HG02885 (cell line): ENCODE measurements around the gene ATP11A.

Source experiments
- ATAC-seq: cut with Tn5 transposase; IDR thresholded peaks from one replicate; pipeline ENCODE4 v1.9.1; 2021; ENCODE audit warnings: mild to moderate bottlenecking; ENCODE audit not compliant: unreplicated experiment, poor library complexity

The ATP11A gene

DNA sequence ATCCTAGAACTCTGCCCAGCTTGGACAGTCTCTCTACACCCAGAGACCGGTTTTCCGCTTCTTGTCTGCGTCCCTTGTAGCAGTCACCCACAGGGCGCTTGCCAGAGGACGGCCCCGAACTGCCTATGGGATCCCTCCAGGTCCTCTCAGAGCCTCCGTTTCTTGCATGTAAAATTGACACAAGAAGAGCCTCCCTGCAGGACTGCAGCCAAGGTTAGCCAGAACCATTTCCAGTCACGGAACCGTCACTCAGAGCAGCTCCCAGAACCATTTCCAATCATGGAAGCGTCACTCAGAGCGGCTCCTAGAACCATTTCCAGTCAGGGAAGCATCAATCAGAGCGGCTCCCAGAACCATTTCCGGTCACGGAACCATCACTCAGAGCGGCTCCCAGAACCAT, 65.5 kb downstream of the ATP11A start:
- ATAC-seq: no peak

DNA sequence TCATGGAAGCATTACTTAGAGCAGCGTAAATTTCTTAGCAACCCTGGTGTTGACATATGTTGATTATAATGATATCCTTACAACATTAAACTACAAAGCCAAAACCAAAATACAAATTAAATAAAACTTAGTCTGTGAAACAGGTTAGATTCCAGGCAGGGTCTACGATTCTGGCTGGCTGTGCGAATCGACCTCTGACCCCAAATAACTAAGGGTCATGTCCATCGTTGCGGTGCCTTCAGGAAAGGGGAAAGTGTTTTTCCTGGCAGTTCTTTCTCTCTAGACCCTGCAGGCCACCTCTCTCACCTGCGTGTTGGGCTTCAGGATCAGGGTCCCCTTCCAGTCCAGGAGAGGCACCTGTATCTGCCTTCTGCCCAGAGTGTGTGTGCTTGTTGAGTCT, 66.2 kb downstream of the ATP11A start:
- ATAC-seq: no peak

DNA sequence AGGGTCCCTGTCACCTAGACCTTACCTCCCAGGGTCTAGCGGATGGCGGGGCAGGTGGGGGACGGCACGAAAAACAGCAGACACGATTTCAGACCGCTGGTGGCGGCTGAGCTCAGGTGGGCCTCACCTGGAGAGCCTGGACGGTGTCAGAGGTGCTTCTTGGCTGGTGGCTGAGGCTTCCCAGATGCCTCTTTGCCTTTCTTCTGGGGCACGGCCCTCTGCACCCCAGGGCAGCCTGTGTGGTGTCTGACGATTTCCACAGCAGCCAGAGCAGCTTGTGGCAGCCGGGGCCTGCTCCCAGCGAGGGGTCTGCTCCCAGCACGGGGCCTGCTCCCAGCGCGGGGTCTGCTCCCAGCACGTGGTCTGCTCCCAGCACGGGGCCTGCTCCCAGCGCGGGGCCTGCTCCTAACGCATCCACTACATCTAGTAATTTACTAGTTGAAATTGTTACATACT, 66.7 kb downstream of the ATP11A start:
- no peak for ATAC-seq

GRCh38 chr13:112756967-112757758, 67.3 kb downstream of the ATP11A start:
- ATAC-seq: no peak

DNA sequence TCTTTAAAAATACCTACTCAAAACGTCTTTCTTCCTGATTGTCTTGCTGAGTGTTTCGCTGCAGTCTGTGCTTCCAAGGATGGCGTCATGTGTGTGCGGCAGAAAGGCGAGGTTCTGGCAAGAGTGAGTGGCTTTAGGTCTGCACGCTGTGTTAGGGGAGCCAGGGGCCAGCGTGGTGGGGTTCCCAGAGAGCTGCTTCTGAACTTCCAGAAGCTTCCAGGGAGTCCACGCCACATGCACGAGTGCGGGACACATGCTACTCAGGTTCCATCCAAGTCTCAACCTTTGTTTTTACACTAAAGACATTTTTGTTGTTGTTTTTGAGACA, 67.9 kb downstream of the ATP11A start:
- ATAC-seq: no peak

- ATAC-seq: no peak
Measured at GRCh38 chr13:112759053-112759452, 69.2 kb downstream of the ATP11A start.

- no peak for ATAC-seq
Measured at GRCh38 chr13:112759827-112760226, 70.0 kb downstream of the ATP11A start.

- no peak for ATAC-seq
Measured at GRCh38 chr13:112760435-112760834, 70.6 kb downstream of the ATP11A start.

GRCh38 chr13:112760931-112761330, 71.1 kb downstream of the ATP11A start:
- no peak for ATAC-seq

GRCh38 chr13:112761701-112762689, 72.2 kb downstream of the ATP11A start:
- ATAC-seq: no peak

GRCh38 chr13:112762690-112763080, 72.8 kb downstream of the ATP11A start:
- no peak for ATAC-seq

- no peak for ATAC-seq
Measured at GRCh38 chr13:112764028-112764427, 74.2 kb downstream of the ATP11A start.

DNA sequence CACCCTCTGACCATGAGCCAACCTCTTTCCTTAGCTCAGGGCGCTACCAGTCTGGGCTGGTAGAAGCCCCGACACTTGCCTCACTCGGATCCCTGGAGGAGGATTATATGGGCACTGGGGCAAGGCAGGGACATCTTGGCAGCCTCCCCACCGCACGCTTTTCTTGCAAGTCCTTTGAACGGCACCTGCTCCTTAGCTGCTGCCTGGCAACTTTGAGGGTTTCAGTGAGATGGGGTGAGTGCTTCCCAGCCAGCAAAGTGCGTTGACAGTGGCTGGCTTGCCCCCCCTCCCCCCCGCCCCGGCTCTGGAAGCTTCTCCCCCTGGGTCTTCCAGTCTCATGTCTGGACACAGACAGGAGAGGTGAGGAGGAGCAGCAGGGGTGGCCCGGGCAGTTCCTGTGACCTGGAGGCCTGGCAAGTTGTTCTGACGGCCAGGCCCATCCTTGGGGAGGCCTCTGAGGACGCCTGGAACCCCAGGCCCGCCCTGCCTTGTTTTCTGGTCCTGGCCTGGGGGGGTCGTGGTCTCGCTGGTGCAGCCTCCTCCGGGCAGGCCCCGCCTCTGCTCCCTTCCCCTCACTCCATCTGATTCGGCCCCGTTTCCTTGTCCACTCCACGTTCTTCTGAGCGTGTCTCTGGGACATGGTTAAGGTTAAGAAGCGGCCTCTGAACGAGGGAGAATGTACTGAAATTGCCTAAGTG, 75.2 kb downstream of the ATP11A start:
- no peak for ATAC-seq

GRCh38 chr13:112765731-112766130, 75.9 kb downstream of the ATP11A start:
- ATAC-seq: no peak

DNA sequence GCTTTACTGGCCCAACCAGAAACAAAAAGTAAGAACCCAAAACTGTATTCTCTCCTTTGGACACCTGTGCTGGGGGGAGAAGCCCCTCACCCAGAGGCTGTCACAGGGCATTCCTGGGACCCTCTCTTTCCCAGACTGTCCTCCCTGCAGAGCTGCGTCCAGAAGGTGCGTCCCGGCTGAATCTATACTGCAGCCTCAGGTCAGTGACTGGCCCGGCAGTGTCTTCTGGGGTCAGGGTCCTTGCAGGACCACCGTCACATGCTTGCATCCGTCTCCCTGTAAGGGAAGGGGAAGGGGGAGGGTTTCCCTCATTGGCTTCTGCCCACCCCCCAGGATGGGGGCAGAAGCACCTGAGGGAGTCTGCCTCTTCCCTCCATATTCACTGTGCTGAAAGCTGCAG, 76.5 kb downstream of the ATP11A start:
- no peak for ATAC-seq

- peak; percentile 91 for ATAC-seq
Measured at GRCh38 chr13:112767506-112768471, 78.0 kb downstream of the ATP11A start.

GRCh38 chr13:112768795-112769481, 79.1 kb downstream of the ATP11A start:
- no peak for ATAC-seq

DNA sequence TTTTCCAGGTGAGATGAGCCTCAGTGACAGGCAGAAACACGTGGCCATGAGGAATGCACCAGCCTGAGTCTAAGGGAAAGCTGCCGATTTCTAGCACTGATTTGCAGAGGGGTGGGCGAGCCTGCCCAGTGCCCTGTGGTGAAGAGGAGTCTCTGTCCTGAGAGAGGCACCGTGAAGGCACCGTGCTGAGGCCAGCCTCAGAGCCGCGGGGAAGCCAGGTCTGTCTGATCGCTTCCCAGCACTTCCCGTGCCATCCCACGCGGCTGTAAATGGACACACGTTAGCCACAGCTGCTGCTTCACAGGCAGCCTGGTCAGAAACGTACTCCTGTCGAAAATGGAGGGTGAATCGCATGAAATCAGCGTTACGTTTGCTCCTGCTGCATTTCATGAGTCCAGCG, 79.8 kb downstream of the ATP11A start:
- ATAC-seq: no peak

GRCh38 chr13:112770504-112770903, 80.7 kb downstream of the ATP11A start:
- ATAC-seq: no peak
